NCI-H748 (cell line): ENCODE results near the gene ADGRG3.
"Not testable (repeated sequence)": the region's sequence is repeated elsewhere in the genome, so short reads cannot be mapped to it uniquely, and the experiment has no call there.

Source experiments
- DNase-seq: peaks from one replicate; lab custom pipeline; 2025; ENCODE audit not compliant: unreplicated experiment; lab: John Stamatoyannopoulos, UW

ADGRG3 gene

DNA sequence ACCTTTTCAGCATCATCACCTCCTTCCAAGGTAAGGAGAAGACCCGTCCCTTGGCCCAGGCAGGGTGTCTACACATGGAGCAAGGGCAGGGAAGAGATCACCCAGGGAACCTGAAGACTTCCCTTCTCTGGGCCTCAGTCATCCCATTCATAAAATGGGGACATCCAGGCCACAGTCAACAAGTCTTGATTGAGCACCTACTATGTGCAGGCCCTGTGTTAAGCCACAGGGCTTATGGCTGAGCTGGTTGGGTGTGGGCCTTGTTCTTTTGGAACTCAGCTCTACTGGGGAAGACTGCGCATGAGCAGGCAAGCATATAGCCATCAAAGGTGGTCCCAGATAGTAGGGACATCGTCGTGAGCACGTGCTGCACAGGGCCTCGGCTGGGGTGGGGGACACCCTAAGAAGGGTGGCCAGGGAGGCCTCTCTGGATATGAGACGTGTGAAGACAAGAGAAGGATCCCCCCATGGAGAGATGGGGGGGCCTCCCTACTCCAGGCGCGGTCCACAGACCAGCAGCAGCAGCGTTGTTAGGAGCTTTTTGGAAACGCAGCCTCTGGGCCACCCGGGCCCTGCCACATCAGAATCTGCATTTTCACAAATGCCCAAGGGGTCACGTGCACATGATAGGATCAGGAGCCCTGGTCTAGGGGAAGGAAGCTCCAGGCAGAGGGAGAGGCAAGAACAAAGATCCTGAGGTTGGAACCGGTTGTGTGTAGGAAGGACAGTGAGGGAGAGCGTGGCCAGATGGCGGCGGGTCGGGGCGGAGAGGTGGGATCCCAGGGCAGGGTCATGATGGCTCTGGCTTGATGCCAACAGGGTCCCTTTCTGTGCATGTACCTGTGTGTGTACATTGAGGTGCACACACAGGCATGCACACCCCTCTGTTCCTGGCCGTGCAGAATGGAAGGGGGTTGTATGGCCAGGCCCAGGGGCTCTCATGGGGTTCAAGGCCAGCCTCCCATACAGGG is 5.9 kb upstream of the ADGRG3 start:
- no peak for DNase-seq

DNA sequence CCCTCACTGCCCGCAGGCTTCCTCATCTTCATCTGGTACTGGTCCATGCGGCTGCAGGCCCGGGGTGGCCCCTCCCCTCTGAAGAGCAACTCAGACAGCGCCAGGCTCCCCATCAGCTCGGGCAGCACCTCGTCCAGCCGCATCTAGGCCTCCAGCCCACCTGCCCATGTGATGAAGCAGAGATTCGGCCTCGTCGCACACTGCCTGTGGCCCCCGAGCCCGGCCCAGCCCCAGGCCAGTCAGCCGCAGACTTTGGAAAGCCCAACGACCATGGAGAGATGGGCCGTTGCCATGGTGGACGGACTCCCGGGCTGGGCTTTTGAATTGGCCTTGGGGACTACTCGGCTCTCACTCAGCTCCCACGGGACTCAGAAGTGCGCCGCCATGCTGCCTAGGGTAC is 4.7 kb upstream of the ADGRG3 start:
- DNase-seq, result no peak

DNA sequence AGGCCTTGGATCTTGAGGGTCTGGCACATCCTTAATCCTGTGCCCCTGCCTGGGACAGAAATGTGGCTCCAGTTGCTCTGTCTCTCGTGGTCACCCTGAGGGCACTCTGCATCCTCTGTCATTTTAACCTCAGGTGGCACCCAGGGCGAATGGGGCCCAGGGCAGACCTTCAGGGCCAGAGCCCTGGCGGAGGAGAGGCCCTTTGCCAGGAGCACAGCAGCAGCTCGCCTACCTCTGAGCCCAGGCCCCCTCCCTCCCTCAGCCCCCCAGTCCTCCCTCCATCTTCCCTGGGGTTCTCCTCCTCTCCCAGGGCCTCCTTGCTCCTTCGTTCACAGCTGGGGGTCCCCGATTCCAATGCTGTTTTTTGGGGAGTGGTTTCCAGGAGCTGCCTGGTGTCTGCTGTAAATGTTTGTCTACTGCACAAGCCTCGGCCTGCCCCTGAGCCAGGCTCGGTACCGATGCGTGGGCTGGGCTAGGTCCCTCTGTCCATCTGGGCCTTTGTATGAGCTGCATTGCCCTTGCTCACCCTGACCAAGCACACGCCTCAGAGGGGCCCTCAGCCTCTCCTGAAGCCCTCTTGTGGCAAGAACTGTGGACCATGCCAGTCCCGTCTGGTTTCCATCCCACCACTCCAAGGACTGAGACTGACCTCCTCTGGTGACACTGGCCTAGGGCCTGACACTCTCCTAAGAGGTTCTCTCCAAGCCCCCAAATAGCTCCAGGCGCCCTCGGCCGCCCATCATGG is 4.0 kb upstream of the ADGRG3 start:
- no peak for DNase-seq

DNA sequence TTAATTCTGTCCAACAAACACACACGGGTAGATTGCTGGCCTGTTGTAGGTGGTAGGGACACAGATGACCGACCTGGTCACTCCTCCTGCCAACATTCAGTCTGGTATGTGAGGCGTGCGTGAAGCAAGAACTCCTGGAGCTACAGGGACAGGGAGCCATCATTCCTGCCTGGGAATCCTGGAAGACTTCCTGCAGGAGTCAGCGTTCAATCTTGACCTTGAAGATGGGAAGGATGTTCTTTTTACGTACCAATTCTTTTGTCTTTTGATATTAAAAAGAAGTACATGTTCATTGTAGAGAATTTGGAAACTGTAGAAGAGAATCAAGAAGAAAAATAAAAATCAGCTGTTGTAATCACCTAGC is 3.5 kb upstream of the ADGRG3 start:
- no peak for DNase-seq

DNA sequence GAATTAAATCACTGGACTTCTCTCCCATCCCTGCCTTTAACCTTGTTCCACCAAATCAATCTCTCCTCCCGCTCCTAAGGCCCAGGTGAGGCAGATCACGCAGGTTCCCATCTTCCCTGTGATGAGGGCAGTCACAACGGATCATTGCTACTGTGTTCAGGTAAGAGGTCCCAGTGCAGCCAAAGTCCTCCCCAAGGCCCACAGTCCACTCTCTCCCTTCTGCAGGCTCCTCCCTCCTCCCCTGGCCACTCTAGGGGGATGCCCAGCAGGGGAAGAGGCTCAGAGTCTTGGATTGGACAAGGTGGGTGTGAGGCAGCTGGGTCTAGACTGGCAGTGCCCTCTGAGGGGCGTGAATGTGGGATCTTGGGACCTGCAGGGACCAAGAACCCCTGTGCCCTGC is 2.6 kb upstream of the ADGRG3 start:
- DNase-seq, result no peak

DNA sequence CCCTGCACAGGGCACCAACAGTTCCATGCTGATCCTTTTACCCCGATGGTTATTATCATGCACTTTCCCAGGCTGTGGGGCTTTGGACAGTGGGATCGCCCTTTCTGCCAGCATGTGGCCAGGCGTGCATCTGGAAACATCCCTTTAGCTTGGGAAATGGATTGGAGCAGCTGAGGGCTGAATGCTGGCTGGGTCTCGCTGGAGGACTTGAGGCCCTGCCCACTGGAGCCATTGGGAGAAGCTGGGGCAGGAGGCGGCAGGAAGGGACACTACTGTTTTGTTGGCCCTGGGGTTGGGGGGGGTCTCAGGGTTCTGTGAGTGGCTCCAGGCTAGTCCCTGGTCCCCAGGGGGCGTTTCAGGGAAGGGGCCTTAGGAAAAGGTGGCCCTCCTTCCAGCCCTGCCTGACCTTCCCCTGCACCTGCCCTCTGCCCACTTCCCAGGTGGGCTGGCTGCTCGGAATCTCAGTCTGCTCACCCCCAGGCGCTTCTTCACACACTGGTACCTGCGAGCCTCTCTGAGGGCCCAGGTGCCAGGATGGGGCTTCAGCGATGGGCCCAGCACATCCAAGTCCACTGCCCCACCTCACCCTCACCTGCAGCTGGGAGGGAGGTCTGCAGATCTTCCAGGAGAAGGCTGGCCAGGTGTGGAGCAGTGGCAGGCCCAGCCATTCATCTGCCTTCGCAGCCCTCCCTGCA is 1.6 kb upstream of the ADGRG3 start:
- DNase-seq, result no peak

DNA sequence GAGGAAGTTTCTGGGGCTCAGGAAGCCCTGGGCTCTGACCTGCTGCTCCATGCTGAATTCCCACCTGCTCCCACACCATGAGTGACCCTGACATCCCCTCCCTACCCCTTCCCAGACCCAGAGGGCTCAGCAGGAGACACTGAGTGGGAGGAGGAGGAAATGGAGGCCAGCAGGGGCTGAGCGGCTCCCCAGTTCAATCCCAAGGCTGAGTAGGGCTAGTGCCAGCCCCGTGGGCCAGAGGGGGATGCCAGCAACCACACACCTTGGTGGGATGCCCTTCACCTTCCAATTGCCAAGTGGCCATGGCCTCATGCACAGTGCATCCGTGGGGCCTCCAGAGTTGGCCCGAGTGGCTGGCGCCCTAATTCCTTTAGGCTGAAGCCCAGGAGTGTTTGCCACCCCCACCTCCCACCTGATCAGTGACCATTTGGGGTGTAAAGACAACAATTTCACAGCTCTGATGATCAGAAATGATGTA is 1.0 kb upstream of the ADGRG3 start:
- no peak for DNase-seq

DNA sequence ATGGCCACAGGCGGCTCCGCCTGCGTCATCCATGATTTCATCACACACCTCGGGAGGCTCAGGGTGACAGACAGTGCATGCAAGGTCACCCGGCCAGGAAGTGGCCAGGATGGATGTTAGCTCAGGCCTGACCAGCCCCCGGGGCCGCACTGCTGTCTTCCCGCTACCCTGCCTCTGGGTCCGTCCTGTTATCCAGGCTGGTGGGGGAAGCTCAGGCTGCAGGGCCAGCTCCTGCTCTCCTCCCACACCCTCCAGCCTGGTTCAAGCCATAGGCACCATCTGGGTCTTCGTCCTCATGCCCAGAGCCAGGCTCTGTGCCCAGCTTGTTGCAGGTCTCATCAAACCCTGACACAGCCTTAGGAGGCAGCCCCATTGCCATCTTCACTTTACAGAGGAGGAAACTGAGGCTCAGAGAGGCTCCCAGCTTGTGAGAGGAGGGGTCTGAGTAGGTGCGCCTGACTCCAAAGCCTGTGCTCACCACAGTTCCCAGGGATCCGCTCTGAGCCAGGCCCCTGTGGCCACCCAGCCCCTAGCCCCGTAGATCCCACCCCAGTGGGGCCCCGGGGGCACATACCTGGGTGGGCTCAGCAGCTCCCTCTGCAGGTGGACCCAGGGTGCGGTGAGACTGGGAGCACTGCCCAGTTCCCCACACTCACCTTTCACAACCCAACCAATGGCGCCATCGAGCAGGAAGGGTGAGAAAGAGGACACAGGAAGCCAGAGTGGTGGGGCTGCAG is 412 bp upstream of the ADGRG3 start:
- DNase-seq, result no peak

DNA sequence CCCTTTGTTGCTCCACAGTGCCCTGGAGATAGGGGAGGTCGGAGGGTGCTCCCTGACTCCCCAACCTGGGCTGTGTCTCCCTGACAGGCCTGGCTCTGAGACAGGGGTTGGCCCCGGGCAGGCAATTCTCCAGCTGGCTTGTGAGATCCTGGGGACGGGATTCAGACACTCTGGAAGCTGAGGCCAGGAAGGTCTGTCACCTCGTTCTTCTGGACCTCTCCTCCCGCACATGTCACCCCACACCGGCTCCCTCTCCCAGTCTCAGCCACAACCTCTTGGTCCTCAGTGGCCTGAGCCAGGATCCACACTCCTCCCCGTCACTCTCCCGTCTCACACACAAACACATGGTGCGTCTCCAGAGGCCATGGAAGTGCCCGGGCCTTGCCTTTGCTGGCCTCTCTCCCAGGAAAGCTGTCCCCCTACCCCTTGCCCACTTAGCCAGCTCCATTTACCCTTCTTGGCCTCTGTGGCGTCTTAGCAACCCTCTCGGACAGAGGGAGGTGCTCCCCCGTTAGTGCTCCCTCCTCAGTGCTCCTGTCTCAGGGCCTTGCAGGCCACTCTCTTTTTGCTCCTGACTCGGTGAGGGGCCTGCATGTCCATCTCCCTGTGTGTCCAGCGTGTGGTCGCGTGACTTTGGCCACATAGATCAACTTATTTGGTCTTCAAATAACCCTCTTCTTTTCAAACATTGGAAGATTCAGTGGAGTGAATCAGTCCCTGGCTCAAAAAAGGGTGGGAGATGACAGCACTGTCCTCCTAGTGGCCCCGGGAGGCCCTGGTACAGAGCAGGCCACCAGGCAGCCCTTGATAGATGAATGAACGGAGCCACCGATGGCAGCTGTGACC is 747 bp downstream of the ADGRG3 start:
- no peak for DNase-seq

DNA sequence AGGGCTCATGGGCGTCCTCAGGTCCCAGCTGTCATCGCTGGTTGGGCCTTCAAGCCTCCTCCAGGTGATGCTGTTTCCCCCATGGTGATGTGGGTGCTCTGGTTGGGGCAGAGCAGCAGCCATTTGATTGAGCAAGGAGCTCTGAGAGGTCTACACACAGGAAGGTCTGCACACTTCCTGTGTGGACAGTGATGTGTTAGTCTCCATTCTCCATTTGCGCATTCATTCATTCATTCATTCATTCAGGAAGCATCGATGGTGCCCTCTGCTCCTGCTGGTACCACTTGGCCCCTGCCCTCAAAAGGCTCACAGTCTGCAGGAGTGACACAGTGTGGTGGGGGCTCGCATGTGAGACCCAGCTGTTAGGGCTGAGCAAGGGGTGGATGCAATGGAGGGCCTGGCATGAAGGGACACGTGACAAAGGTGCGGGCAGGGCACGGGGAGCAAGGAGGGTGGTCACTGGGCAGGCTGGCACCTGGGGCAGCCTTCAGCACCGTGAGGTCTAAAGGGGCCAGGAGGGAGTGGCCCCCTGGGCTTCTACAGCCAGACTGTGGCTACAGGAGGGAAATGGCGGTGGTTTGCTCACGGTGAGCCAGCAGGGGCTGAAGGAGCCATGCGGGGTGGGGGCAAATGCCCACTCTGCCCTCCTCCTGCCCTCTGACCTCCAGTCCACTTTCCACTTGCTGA is 1.5 kb downstream of the ADGRG3 start:
- DNase-seq, result peak; percentile 1

DNA sequence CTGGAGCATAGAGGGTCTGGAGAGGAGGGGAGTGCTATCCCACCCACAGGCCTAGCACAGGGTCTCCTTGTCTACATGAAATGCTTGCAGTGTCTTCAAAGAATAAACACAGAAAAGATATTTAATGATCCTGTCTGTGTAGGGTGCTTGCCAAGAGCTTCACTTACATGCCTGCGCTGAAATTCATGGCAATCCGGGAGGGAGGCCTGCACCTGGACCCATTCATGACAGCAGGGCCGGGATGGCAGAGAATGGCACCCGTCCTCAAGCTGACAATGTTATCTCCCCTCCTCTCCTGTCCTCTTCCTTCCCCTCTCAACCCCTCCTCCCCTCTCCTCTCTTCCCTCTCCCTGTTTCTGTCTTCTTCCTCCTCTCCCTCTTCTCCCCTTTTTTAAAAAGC is 2.1 kb downstream of the ADGRG3 start:
- DNase-seq, result no peak

DNA sequence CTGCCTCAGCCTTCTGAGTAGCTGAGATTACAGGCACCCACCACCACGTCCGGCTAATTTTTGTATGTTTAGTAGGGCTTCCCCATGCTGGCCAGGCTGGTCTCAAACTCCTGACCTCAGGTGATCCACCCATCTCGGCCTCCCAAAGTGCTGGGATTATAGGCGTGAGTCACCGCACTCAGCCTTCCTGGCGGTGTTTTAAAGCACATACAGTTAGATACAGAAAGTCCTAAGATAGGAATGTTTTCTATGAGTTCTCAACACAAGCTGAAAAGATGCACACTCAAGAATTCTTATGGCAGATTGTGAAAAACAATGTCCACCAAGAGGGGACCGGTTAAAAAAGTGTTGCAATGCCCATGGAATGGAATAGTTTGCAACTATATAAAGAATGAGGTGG is 3.3 kb downstream of the ADGRG3 start:
- not testable (repeated sequence) for DNase-seq

DNA sequence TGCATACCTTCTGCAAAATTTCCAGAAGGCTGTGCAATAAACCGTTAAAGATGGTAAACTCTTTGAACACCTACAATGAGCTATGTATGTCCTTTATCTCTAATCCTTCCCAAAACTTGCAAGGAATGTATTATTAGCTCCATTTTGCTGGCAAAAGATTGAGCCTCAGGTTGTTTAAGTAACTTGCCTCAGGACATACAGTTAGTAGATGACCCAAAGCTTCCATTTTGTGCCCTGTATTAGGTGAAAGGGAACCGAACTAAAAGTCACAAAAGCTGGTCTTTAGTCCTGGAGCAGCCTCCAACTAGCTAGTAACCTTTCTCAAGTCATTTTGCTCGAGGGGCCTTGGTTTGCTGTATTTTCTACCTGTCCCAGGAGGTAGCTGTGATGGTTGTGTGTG is 4.3 kb downstream of the ADGRG3 start:
- DNase-seq, result no peak

DNA sequence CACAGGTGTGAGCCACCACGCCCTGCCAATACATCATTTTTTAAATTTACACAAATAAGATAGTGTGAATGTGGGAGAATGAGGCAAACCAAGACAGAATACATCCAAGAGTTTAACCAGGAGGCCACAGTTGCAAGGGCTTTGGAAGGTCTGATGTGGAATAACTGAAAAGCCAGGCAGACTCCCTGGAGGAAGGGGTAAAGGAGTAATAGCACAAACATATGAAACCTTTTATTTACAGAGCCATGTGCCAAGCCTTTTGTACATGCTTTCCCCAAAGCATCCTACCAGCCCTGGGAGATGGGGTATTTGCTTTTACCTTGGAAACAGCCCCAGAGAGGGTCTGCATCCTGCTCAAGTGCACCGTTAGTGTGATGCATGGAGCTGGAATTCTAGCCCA is 4.7 kb downstream of the ADGRG3 start:
- DNase-seq, result no peak

DNA sequence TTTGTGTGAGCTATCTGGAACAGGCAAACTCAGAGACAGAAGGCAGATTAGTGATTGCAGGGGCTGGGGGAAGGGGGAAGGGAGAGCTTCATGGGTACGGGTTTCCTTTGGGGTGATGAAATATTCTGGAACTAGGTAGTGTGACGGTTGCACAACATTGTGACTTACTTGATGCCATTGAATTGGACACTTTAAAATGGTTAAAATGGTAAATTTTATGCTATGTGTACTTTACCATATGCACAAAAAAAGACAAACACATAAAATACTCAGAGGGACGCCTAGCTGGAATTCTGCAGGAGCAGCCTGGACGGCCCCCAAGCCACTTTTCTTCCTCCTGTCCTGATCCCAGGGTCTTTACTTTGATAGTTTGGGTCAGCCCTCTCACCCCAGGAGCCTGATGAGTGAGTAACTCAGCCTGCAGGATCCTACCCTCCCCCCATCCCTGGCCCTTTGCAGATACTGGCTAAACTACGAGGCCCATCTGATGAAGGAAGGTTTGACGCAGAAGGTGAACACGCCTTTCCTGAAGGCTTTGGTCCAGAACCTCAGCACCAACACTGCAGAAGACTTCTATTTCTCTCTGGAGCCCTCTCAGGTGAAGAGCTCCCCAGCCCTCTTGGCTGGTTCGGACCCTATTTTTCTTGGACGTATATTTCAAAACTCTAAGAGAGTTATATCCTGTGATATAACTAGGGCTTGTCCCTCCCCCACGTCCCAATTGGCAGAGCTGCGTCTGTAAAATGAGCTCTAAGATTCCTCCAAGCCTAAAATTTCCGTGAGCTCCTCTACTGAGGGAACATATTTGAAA is 7.8 kb downstream of the ADGRG3 start:
- DNase-seq, result no peak

DNA sequence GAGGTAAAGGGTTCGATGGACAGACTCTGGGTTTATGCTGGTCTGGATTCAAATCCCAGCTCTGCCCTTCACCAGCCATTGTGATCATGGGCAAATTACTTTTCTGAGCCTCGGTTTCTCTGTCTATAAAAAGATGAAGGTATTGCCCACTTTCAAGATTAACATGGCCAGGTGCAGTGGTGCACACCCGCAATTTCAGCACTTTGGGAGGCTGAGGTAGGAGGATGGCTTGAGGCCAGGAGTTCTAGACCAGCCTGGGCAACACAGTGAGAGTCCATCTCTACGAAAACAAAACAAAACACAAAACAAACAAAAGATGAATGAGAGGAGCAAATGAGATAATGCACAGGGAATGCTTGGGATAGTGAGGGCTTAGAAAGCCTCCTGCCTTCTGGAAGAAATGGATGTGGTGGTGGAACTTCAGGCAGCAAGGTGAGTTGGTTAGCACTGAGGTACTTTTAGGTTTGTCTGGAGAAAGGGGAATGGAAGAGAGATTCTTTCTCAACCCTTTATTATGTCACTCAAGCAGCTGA is 8.5 kb downstream of the ADGRG3 start:
- DNase-seq, result no peak

DNA sequence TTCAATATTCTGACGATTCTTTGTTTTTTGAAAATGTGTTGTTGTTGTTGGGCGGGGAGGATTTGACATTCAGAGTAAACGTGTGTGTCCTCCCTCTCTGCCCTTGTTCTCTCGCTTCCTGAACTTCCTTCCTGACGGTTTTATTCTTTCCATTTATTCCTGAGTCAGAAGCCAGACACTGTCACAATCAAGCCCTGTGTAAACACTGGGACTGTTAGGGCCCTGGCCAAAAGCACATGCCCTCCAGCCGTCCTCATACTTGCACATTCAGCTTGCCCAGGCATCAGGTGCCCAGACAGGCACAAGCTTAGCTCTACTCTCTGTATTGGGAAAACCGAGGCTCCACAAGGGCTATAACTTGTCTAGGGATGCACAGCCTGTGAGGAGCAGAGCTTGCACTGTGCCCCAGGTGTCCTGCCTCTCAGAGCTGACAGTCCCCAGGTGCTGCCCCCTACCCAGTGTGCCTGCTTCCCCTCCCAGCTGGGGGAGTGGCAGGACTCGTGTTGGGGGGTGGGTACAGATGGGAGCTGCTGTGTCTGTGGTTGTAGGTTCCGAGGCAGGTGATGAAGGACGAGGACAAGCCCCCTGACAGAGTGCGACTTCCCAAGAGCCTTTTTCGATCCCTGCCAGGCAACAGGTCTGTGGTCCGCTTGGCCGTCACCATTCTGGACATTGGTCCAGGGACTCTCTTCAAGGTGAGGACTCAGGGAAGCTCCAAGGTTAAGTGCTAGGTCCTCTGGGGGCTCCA is 9.7 kb downstream of the ADGRG3 start:
- DNase-seq, result peak; percentile 1

DNA sequence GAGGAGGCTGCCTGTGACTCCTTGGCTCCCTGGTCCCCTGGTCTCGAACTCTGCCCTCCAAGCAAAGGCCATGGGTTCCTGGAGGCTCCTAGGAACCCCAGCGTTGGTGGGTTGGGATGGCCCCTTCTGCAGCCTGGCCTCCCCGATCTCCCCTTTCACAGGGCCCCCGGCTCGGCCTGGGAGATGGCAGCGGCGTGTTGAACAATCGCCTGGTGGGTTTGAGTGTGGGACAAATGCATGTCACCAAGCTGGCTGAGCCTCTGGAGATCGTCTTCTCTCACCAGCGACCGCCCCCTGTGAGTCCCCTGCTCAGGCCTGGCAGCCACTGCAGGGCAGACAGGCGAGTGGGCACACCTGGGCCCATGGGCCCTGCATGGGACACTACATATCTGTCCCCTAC is 10.9 kb downstream of the ADGRG3 start:
- no peak for DNase-seq
